ENCODE data around the gene EFCAB6. TPM values are rescaled to one million over a fixed set of nuclear protein-coding genes. Genes with fewer than 3 reads are reported as not detected.

EFCAB6 gene
- total and polyA plus RNA-seq, 2 donors (not counting 1 experiment from before 2014, with no cell fraction given): 0.07 to 0.10 TPM

GRCh38 chr22:43745411-43745770, 66.7 kb downstream of the EFCAB6 start:
- H3K36me3 ChIP-seq (replicated peaks in 1 of 2; ENCODE audit: control extremely low read depth in 1 of 2, control insufficient read depth in 1 of 2, extremely low read depth in 1 of 2, insufficient read depth in 2 of 2, low read length in 1 of 2): no peaks in the 10 kb centered on the region
- Mint-ChIP-seq H3K9me3 (ENCODE audit: insufficient read depth) (no peaks in the 10 kb centered on the region), H3K27me3 (peaks cover 28% of the 10 kb centered on the region), H3K4me3 (no peak overlapping the region), H3K4me1 (no peaks in the 10 kb centered on the region), H3K27ac (no peak overlapping the region)
- ChIA-PET CTCF (no interaction called here), POLR2A (no interaction called here)
- no peaks in the 10 kb centered on the region for H4K20me1 ChIP-seq (ENCODE audit: control insufficient read depth, insufficient read depth, low read length, poor library complexity, severe bottlenecking)
- no peaks in the 10 kb centered on the region for H3K4me1 ChIP-seq (ENCODE audit: control insufficient read depth in 2 of 2, insufficient read depth in 2 of 2, low read length in 2 of 2)
- intact Hi-C loops (cut with micrococcal nuclease): no loop called here
- H3K4me3 ChIP-seq (ENCODE audit: control extremely low read depth in 1 of 5, extremely low read depth in 1 of 5, insufficient read depth in 1 of 5, low read depth in 2 of 5, low read length in 4 of 5): no peak overlapping the region
- no peak for ATAC-seq (ENCODE audit: low read depth)
- WGBS (ENCODE audit: insufficient coverage): 87% methylated on average over 4 of the region's 7 CpGs
- no peak overlapping the region for H3K4me2 ChIP-seq (replicated peaks; ENCODE audit: low read depth, low read length, poor library complexity, severe bottlenecking)
- no peak overlapping the region for H2AFZ ChIP-seq (ENCODE audit: insufficient read depth, low read depth, low read length, poor library complexity, severe bottlenecking)
- DNase-seq: no peak
- TF ChIP-seq EZH2 (IDR thresholded peaks at IDR 0.05; ENCODE audit: borderline replicate concordance, insufficient read depth, low read depth, low read length, poor library complexity, severe bottlenecking) (no peak), CTCF (IDR thresholded peaks at IDR 0.05) (no peak)
- H3K9ac ChIP-seq (ENCODE audit: low read length): no peak overlapping the region
- no peaks in the 10 kb centered on the region for H3K9me3 ChIP-seq (ENCODE audit: control extremely low read depth in 1 of 3, control insufficient read depth in 2 of 3, insufficient read depth in 1 of 3, low read length in 2 of 3)
- H3K27me3 ChIP-seq (replicated peaks in 1 of 4; ENCODE audit: control extremely low read depth in 1 of 4, control insufficient read depth in 3 of 4, insufficient read depth in 4 of 4, low read length in 3 of 4): peaks cover 0 to 9% (median 0%) of the 10 kb centered on the region in 4 experiments
- H3K27ac ChIP-seq (ENCODE audit: low read length in 2 of 2): no peak overlapping the region
- H3K79me2 ChIP-seq (ENCODE audit: control insufficient read depth, insufficient read depth, low read length): no peaks in the 10 kb centered on the region

GRCh38 chr22:43744700-43745410, 67.2 kb downstream of the EFCAB6 start:
- Mint-ChIP-seq H3K4me3 (no peak overlapping the region), H3K27ac (no peak overlapping the region), H3K9me3 (ENCODE audit: insufficient read depth) (no peaks in the 10 kb centered on the region), H3K4me1 (no peaks in the 10 kb centered on the region), H3K27me3 (peaks cover 28% of the 10 kb centered on the region)
- ATAC-seq (ENCODE audit: low read depth): no peak
- no peak for DNase-seq
- intact Hi-C loops (cut with micrococcal nuclease): no loop called here
- Histone ChIP-seq H3K4me3 (ENCODE audit: control extremely low read depth in 1 of 5, extremely low read depth in 1 of 5, insufficient read depth in 1 of 5, low read depth in 2 of 5, low read length in 4 of 5) (no peak overlapping the region), H3K27me3 (replicated peaks in 1 of 4; ENCODE audit: control extremely low read depth in 1 of 4, control insufficient read depth in 3 of 4, insufficient read depth in 4 of 4, low read length in 3 of 4) (peaks cover 0 to 9% (median 0%) of the 10 kb centered on the region in 4 experiments), H3K9ac (ENCODE audit: low read length) (no peak overlapping the region), H3K4me2 (replicated peaks; ENCODE audit: low read depth, low read length, poor library complexity, severe bottlenecking) (no peak overlapping the region), H4K20me1 (ENCODE audit: control insufficient read depth, insufficient read depth, low read length, poor library complexity, severe bottlenecking) (no peaks in the 10 kb centered on the region), H2AFZ (ENCODE audit: insufficient read depth, low read depth, low read length, poor library complexity, severe bottlenecking) (no peak overlapping the region), H3K9me3 (ENCODE audit: control extremely low read depth in 1 of 3, control insufficient read depth in 2 of 3, insufficient read depth in 1 of 3, low read length in 2 of 3) (no peaks in the 10 kb centered on the region), H3K79me2 (ENCODE audit: control insufficient read depth, insufficient read depth, low read length) (no peaks in the 10 kb centered on the region), H3K36me3 (replicated peaks in 1 of 2; ENCODE audit: control extremely low read depth in 1 of 2, control insufficient read depth in 1 of 2, extremely low read depth in 1 of 2, insufficient read depth in 2 of 2, low read length in 1 of 2) (no peaks in the 10 kb centered on the region), H3K4me1 (ENCODE audit: control insufficient read depth in 2 of 2, insufficient read depth in 2 of 2, low read length in 2 of 2) (no peaks in the 10 kb centered on the region), H3K27ac (ENCODE audit: low read length in 2 of 2) (no peak overlapping the region)
- TF ChIP-seq EZH2 (IDR thresholded peaks at IDR 0.05; ENCODE audit: borderline replicate concordance, insufficient read depth, low read depth, low read length, poor library complexity, severe bottlenecking) (no peak), CTCF (IDR thresholded peaks at IDR 0.05) (no peak)
- POLR2A ChIA-PET: no interaction called here
- CTCF ChIA-PET: interaction anchor here (0.6 kb wide), 1 partner anchor 15 kb away, joined by 3 read pairs; no protein-coding TSS in a partner anchor
- 77% methylated on average over 5 of the region's 9 CpGs for WGBS (ENCODE audit: insufficient coverage)
